Smooth muscle cell (in vitro differentiated cells): Measurements from ENCODE around the gene NTRK1. TPM values are rescaled to one million over a fixed set of nuclear protein-coding genes. Genes with fewer than 3 reads are reported as not detected.

Source experiments
- DNase-seq: peaks from one replicate; lab custom pipeline; 2025; ENCODE audit not compliant: unreplicated experiment; lab: John Stamatoyannopoulos, UW
- H2AFZ ChIP-seq: fragments of 200-600 bp; sonication (generic); 2 replicates; pipeline ENCODE4 v1.6.0; 2016; ENCODE audit warnings: antibody characterized with exemption, low read depth, mild to moderate bottlenecking
- H3F3A ChIP-seq: fragments of 200-600 bp; sonication (generic); 2 replicates; pipeline ENCODE4 v1.6.0; 2017; ENCODE audit warnings: antibody characterized with exemption, low read depth
- H3K27ac ChIP-seq: fragments of 200-600 bp; sonication (generic); 2 replicates; pipeline ENCODE4 v1.5.1; 2016; ENCODE audit warnings: low read depth, mild to moderate bottlenecking
- H3K27me3 ChIP-seq: fragments of 200-600 bp; sonication (generic); 2 replicates; pipeline ENCODE4 v1.6.1; 2016; ENCODE audit warnings: low read depth, mild to moderate bottlenecking
- H3K36me3 ChIP-seq: fragments of 200-600 bp; sonication (generic); 2 replicates; pipeline ENCODE4 v1.5.1; 2016; ENCODE audit warnings: low read depth
- H3K4me1 ChIP-seq: fragments of 200-600 bp; sonication (generic); 2 replicates; pipeline ENCODE4 v1.5.1; 2016; ENCODE audit warnings: low read depth
- H3K4me2 ChIP-seq: fragments of 200-600 bp; sonication (generic); 2 replicates; pipeline ENCODE4 v1.6.0; 2016; ENCODE audit warnings: mild to moderate bottlenecking
- H3K4me3 ChIP-seq: fragments of 200-600 bp; sonication (generic); 2 replicates; pipeline ENCODE4 v1.5.1; 2016; ENCODE audit warnings: mild to moderate bottlenecking
- H3K79me2 ChIP-seq: fragments of 200-600 bp; sonication (generic); 2 replicates; pipeline ENCODE4 v1.6.0; 2016; ENCODE audit warnings: low read depth, mild to moderate bottlenecking
- H3K9ac ChIP-seq: fragments of 200-600 bp; sonication (generic); 2 replicates; pipeline ENCODE4 v1.6.0; 2016; ENCODE audit warnings: low read depth
- H3K9me3 ChIP-seq: fragments of 200-600 bp; sonication (generic); replicated peaks from 2 replicates; pipeline ENCODE4 v1.5.1; 2016; ENCODE audit warnings: low read depth
- H4K20me1 ChIP-seq: fragments of 200-600 bp; sonication (generic); 2 replicates; pipeline ENCODE4 v1.6.0; 2016; ENCODE audit warnings: low read depth
- CTCF ChIP-seq: fragments of 200-600 bp; sonication (generic); IDR thresholded peaks from 2 replicates; pipeline ENCODE4 v1.5.1; 2017; ENCODE audit warnings: borderline replicate concordance, mild to moderate bottlenecking, antibody characterized with exemption; ENCODE audit not compliant: insufficient read depth, poor library complexity, severe bottlenecking
- WGBS: methylation state at CpG from one replicate; pipeline ENCODE4 v1.1.7; 2016; ENCODE audit warnings: low lambda C conversion rate; 5-methylcytosine and 5-hydroxymethylcytosine counted together
- polyA plus RNA-seq: library from polyadenylated mRNA; unstranded; fragments of >200 nt; fragmentation: Nextera tagmentation; extraction: Ambion mirVana; gene quantifications from 2 replicates; pipeline ENCODE4 v1.2.1, GENCODE V29; 2016
- total RNA-seq: library from RNA; depleted of rRNA; stranded (reverse); fragments of >200 nt; gene quantifications from 2 replicates; pipeline ENCODE4 v1.2.3, GENCODE V29; 2014

The NTRK1 gene
- total and polyA plus RNA-seq, 2 experiments from 2014 or later: 0.85 to 3.6 TPM

GRCh38 chr1:156921053-156921529 lies 60.4 kb downstream of the NTRK1 start:
- Histone ChIP-seq H2AFZ (no peak overlapping the region), H3K4me2 (peak overlapping the region; percentile 80), H3K79me2 (no peaks in the 10 kb centered on the region), H3K36me3 (no peaks in the 10 kb centered on the region), H3K9me3 (no peaks in the 10 kb centered on the region), H3K27me3 (peaks cover 50% of the 10 kb centered on the region), H3K9ac (no peak overlapping the region), H3K27ac (no peak overlapping the region), H3K4me3 (no peak overlapping the region), H4K20me1 (peaks cover 11% of the 10 kb centered on the region), H3K4me1 (peaks cover 11% of the 10 kb centered on the region), H3F3A (peaks cover 4% of the 10 kb centered on the region)
- DNase-seq: no peak
- WGBS: 56% methylated on average over 7 of the region's 7 CpGs
- TF ChIP-seq CTCF: no peak

GRCh38 chr1:156922986-156923669 lies 62.5 kb downstream of the NTRK1 start:
- Histone ChIP-seq H3K4me1 (peaks cover 11% of the 10 kb centered on the region), H3K9ac (no peak overlapping the region), H3K36me3 (no peaks in the 10 kb centered on the region), H3K79me2 (no peaks in the 10 kb centered on the region), H3K27ac (no peak overlapping the region), H3K4me3 (peak overlapping the region; percentile 10), H4K20me1 (peaks cover 21% of the 10 kb centered on the region), H3F3A (peaks cover 4% of the 10 kb centered on the region), H3K4me2 (peak overlapping the region; percentile 71), H3K27me3 (peaks cover 65% of the 10 kb centered on the region), H2AFZ (no peak overlapping the region), H3K9me3 (no peaks in the 10 kb centered on the region)
- no peak for TF ChIP-seq CTCF
- WGBS: 16% methylated on average over 11 of the region's 11 CpGs
- DNase-seq: no peak

- 3% methylated on average over 57 of the region's 64 CpGs for WGBS
- H2AFZ ChIP-seq: no peak overlapping the region
- no peak for DNase-seq
- H3K4me1 ChIP-seq: peaks cover 11% of the 10 kb centered on the region
- no peak overlapping the region for H3K27ac ChIP-seq
- H3K9me3 ChIP-seq: no peaks in the 10 kb centered on the region
- no peaks in the 10 kb centered on the region for H3K79me2 ChIP-seq
- H4K20me1 ChIP-seq: peaks cover 21% of the 10 kb centered on the region
- H3K4me3 ChIP-seq: peak overlapping the region; percentile 10
- peaks cover 4% of the 10 kb centered on the region for H3F3A ChIP-seq
- H3K27me3 ChIP-seq: peaks cover 73% of the 10 kb centered on the region
- no peak for TF ChIP-seq CTCF
- peak overlapping the region; percentile 71 for H3K4me2 ChIP-seq
- H3K36me3 ChIP-seq: no peaks in the 10 kb centered on the region
- no peak overlapping the region for H3K9ac ChIP-seq
These were observed 63.2 kb downstream of the NTRK1 start for GRCh38 chr1:156923670-156924477.
